ENCODE results near the gene STPG2. TPM values are rescaled to one million over a fixed set of nuclear protein-coding genes. Genes with fewer than 3 reads are reported as not detected.

The STPG2 gene
- total and polyA plus RNA-seq, 2 of the 4 experiments (the other 2 are of a cell fraction) = not detected

- Histone ChIP-seq H2BK20ac (ENCODE audit: low read depth, low read length) (no peak overlapping the region), H3K27ac (ENCODE audit: insufficient read depth, low read length) (no peak overlapping the region), H3K27me3 (ENCODE audit: control insufficient read depth, insufficient read depth, low read length) (no peaks in the 10 kb centered on the region), H3K4me2 (ENCODE audit: low read depth, low read length) (no peak overlapping the region), H3K56ac (ENCODE audit: extremely low read depth, insufficient read depth, low read length) (no peak overlapping the region), H3K9me1 (ENCODE audit: insufficient read depth, low read length) (no peaks in the 10 kb centered on the region), H4K8ac (ENCODE audit: low read depth in 2 of 2, low read length in 2 of 2) (no peak overlapping the region), H2AK9ac (replicated peaks; ENCODE audit: low read depth, low read length, poor library complexity) (no peak overlapping the region), H2BK120ac (ENCODE audit: low read depth, low read length) (no peak overlapping the region), H3K18ac (ENCODE audit: low read depth, low read length) (no peak overlapping the region), H3K4ac (ENCODE audit: low read depth, low read length) (no peak overlapping the region), H3K9me3 (ENCODE audit: control insufficient read depth, insufficient read depth, low read length) (peaks cover 2% of the 10 kb centered on the region; the same call in 1 of the 2 replicates), H2BK15ac (ENCODE audit: low read depth, low read length) (no peak overlapping the region), H4K91ac (ENCODE audit: insufficient read depth, low read depth, low read length) (no peak overlapping the region), H3K79me1 (ENCODE audit: low read depth in 1 of 2, low read length in 2 of 2) (no peaks in the 10 kb centered on the region), H4K20me1 (ENCODE audit: insufficient read depth, low read length) (no peaks in the 10 kb centered on the region), H2BK5ac (ENCODE audit: low read depth, low read length, poor library complexity, severe bottlenecking) (no peak overlapping the region), H2AK5ac (ENCODE audit: low read depth, low read length) (no peak overlapping the region), H3K4me1 (ENCODE audit: control insufficient read depth, insufficient read depth, low read length) (no peaks in the 10 kb centered on the region), H3K9ac (ENCODE audit: low read depth, low read length) (no peak overlapping the region), H3K23ac (ENCODE audit: low read depth, low read length) (no peak overlapping the region), H4K5ac (ENCODE audit: low read depth, low read length) (no peak overlapping the region), H3K4me3 (ENCODE audit: insufficient read depth, low read depth, low read length) (no peak overlapping the region), H3K14ac (replicated peaks; ENCODE audit: low read depth, low read length) (no peak overlapping the region), H2AFZ (replicated peaks; ENCODE audit: low read length, poor library complexity) (no peak overlapping the region), H3K36me3 (ENCODE audit: control insufficient read depth, insufficient read depth, low read length) (no peaks in the 10 kb centered on the region)
- ChIA-PET POLR2A (ENCODE audit: unreplicated experiment) (no interaction called here), CTCF (no interaction called here)
- TF ChIP-seq, protein P1, sequence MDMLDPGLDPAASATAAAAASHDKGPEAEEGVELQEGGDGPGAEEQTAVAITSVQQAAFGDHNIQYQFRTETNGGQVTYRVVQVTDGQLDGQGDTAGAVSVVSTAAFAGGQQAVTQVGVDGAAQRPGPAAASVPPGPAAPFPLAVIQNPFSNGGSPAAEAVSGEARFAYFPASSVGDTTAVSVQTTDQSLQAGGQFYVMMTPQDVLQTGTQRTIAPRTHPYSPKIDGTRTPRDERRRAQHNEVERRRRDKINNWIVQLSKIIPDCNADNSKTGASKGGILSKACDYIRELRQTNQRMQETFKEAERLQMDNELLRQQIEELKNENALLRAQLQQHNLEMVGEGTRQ (IDR thresholded peaks at IDR 0.05; ENCODE audit: low read depth, low read length) = no peak
- TF ChIP-seq MXI1 (IDR thresholded peaks at IDR 0.05; ENCODE audit: borderline replicate concordance, low read depth, low read length) (no peak), RFX5 (IDR thresholded peaks at IDR 0.05; ENCODE audit: low read depth, low read length) (no peak), BHLHE40 (IDR thresholded peaks at IDR 0.05; ENCODE audit: low read depth, low read length) (no peak), RCOR1 (IDR thresholded peaks at IDR 0.05; ENCODE audit: insufficient replicate concordance, low read length) (no peak), MAZ (IDR thresholded peaks at IDR 0.05; ENCODE audit: borderline replicate concordance, low read depth, low read length) (no peak), NFE2L2 (IDR thresholded peaks at IDR 0.05; ENCODE audit: low read depth, low read length) (no peak), FOS (IDR thresholded peaks at IDR 0.05; ENCODE audit: low read depth, low read length) (no peak), RAD21 (IDR thresholded peaks at IDR 0.05; ENCODE audit: low read length) (no peak), SMC3 (IDR thresholded peaks at IDR 0.05; ENCODE audit: low read depth, low read length) (no peak), CEBPB (IDR thresholded peaks at IDR 0.05; ENCODE audit: low read depth, low read length) (no peak), CHD1 (IDR thresholded peaks at IDR 0.05; ENCODE audit: low read depth, low read length) (no peak)
- TF ChIP-seq, protein P2, sequence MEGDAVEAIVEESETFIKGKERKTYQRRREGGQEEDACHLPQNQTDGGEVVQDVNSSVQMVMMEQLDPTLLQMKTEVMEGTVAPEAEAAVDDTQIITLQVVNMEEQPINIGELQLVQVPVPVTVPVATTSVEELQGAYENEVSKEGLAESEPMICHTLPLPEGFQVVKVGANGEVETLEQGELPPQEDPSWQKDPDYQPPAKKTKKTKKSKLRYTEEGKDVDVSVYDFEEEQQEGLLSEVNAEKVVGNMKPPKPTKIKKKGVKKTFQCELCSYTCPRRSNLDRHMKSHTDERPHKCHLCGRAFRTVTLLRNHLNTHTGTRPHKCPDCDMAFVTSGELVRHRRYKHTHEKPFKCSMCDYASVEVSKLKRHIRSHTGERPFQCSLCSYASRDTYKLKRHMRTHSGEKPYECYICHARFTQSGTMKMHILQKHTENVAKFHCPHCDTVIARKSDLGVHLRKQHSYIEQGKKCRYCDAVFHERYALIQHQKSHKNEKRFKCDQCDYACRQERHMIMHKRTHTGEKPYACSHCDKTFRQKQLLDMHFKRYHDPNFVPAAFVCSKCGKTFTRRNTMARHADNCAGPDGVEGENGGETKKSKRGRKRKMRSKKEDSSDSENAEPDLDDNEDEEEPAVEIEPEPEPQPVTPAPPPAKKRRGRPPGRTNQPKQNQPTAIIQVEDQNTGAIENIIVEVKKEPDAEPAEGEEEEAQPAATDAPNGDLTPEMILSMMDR (conservative IDR thresholded peaks at IDR 0.05; ENCODE audit: low read depth, low read length) = no peak
- no peak for ATAC-seq (ENCODE audit: low read depth)
- DNase-seq = no peak
- dilution Hi-C loops (cut with HindIII; ENCODE audit: low sequenced_read_pairs, unreplicated experiment) (no loop called here), in situ Hi-C loops (cut with MboI; ENCODE audit: low sequenced_read_pairs) (no loop called here), intact Hi-C loops (cut with micrococcal nuclease) (no loop called here)
- no CpG with 5 or more reads among the region's 2 CpGs for WGBS, 2 experiments (ENCODE audit: extremely low coverage in 2 of 2, insufficient read length in 1 of 2)
- BruUV-seq (replicated peaks) = no TSS peak
These were observed 583.3 kb downstream of the STPG2 start for GRCh38 chr4:97560009-97560408.
